Raji (cell line): ENCODE data around the gene TGFBR3.

ENCODE experiments used
- POLR2A ChIP-seq: IDR thresholded peaks from 2 replicates; pipeline ENCODE4 v1.6.1; 2011; ENCODE audit warnings: low read depth, low read length, control low read depth; ENCODE audit not compliant: insufficient read depth

The TGFBR3 gene

DNA sequence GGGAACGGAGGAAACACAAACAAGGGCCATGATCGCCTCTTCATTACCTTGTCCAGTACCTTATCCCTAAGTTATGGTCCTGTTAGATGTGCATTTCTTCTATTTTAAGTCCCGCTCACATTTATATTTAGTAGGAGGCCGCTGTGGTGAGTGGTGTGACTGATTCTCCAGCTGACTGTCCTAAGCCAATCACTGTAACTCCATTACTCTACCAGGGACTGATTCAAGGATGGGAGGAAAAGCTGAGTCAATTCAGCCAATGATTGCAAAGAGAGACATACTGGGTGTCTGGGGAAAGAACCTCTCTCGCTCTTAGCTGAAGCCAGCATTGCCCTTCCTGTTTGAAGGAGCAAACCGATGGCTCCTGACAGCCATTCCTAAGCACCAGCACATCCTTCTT is 59.7 kb downstream of the TGFBR3 start:
- TF ChIP-seq POLR2A, result no peak

GRCh38 chr1:91821126-91821868 is 64.7 kb downstream of the TGFBR3 start:
- no peak for TF ChIP-seq POLR2A

DNA sequence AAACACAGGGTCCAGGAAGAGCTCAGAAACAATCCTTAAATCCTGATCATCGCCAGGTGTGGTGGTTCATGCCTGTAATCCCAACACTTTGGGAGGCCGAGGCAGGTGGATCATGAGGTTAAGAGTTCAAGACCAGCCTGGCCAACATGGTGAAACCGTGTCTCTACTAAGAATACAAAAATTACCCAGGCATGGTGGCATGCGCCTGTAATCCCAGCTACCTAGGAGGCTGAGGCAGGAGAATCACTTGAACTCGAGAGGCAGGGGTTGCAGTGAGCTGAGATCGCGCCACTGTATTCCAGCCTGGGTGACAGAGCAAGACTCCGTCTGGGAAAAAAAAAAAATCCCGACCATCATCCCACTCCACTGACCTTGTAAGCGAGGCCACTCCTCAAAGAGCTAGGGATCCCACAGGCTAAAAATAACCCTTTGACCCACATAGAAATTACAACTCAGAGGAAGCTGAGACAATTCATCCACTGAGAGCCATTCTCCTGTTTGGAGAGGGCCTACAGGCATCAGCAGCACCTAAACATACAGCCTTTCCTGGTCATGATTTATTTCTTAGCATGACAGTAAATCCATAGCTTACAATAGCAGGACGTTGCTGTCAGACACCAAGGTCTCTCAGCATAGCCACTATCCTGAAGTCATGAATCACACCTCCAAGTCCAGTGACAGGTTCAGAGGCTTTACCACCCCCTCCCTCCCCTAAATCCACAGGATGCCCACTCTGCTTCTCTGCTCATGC is 66.7 kb downstream of the TGFBR3 start:
- TF ChIP-seq POLR2A, result no peak

DNA sequence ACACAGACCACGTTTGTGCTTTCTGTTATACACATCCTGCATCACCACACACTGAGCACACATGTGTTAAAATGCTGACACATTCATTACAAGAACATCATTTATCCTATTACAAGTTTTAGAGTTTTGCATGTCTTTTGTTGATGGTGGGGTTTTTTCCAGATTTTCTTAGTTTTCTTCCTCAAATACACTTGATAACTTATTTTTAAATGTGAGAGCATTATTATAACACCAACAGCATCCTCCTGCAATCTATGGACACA is 67.3 kb downstream of the TGFBR3 start:
- no peak for TF ChIP-seq POLR2A

DNA sequence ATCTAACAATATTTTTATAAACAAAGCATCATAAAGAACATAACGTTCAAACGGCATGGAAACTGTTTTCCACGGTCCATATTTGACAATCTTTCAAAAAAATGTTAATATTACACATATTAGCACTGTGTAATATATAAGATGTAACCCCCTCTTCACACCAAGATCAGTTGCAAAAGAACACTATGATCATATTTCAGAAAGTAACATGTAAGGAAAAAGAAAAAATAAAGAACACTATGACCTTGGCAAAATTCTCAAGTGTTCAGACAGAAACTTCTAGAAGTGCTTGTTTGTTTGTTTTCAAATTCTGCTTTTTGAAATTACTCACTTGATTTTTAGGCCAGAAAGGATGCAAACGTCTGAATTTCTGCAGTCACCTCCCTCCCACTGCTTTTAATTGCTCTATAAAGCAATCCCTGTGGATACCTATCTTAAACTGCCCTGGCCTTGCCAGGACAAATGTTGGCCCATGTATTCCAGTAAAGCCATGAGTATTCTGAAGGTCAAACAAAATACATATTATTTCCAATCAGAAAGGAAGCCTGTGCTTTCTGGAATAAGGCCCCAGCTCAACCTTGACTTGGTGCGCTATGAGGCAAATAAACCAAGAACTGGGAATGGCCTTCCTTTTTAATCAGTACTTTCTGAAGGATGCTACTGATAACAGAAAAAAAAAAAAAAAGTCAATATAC is 68.6 kb downstream of the TGFBR3 start:
- TF ChIP-seq POLR2A, result no peak

GRCh38 chr1:91816031-91816430 is 69.9 kb downstream of the TGFBR3 start:
- TF ChIP-seq POLR2A, result no peak

DNA sequence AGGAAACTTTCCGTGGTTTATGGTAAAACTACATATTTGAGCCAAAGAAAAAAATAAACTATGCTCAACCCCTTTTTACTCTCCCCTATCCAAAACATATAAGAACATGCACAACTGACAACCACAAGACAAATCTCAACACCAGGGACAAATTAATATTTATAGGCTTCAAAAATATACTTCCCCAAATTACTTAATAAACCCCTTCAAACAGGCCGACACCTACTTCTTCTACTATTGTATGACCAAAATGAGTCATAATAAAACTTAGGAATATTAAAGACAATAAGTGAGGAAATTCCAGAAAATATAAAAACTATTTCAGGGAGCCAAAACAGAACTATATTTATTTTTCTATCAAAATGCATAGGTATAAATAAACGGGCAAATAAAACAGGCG is 71.5 kb downstream of the TGFBR3 start:
- no peak for TF ChIP-seq POLR2A

- no peak for TF ChIP-seq POLR2A
Measured at GRCh38 chr1:91813813-91814212, 72.1 kb downstream of the TGFBR3 start.

- no peak for TF ChIP-seq POLR2A
Measured at GRCh38 chr1:91811363-91812025, 74.5 kb downstream of the TGFBR3 start.

- no peak for TF ChIP-seq POLR2A
Measured at GRCh38 chr1:91809317-91809716, 76.6 kb downstream of the TGFBR3 start.

DNA sequence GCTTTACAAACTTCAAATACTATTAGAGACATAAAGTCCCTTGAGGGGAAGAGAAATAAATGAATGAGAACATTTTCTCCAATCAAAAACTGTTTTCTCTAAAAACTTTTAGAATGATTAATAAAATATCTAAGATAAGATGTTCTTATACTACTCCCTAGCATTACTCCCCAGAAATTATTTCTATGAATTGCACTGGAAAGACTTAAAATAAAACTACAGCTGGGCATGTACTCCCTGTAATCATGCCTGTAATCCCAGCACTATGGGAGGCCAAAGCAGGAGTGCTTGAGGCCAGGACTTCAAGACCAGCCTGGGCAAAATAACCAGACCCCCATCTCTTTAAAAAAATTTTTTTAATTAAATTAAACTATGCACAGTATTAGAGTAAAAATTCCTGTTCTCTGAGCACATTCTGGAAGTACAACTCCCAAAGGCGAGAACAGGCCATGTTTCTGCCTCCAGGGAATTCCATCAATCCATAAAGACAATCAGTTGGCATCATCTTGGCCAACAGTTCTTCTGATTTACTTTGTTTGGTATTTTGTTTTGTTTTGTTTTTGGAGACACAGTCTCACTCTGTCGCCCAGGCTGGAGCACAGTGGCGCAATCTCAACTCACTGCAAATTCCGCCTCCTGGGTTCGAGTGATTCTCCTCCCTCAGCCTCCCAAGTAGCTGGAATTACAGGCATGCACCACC is 77.9 kb downstream of the TGFBR3 start:
- no peak for TF ChIP-seq POLR2A

- TF ChIP-seq POLR2A, result no peak
Measured at GRCh38 chr1:91806769-91807700, 78.9 kb downstream of the TGFBR3 start.

DNA sequence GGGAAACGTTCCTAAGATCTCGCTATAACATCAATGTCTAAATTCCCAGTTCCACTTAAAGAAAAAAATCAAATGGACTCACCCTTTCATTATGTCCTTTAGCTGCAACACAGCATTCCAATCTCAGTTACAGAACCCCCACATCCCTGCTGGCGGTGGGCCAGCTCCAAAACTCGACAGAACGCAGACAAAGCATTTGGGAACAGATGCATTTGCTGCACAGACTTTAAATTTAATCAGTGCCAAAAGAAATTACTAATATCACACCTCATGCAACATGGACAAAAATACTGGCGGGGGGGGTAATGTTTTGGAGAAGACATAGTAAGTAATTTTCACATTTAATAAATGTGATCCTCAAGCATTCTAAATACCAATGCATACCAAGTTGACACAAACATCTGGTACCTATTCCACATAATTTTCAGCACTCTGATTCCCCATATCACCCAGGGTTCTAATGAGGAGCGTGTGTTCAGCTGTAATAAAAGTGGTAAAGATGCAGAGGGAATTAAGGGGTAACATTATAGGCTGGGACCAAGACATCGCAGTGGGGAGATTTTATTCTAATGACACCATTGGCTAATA is 79.7 kb downstream of the TGFBR3 start:
- no peak for TF ChIP-seq POLR2A

DNA sequence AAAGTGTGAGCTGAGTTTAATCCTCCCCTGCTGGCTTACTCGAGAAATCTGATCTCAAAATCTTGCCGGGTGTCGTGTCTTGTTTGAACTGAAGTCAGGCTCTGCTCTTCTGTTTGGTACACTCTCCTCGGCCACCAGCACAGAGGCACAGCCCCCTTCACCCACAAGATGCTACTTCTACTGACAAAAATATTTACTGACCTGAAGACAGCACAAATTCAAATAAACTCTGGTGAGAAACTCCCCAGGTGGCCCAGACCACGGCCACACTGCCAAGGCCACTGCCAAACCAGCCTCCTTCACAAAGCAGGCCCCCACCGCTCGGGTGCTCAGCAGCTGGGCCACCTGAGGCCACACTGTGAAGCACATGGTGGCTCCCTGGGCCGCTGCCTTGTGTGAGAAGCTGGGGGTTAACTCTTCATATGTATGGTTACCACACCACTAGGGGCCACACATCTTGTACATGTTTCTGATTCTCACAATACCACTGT is 80.6 kb downstream of the TGFBR3 start:
- TF ChIP-seq POLR2A, result no peak

DNA sequence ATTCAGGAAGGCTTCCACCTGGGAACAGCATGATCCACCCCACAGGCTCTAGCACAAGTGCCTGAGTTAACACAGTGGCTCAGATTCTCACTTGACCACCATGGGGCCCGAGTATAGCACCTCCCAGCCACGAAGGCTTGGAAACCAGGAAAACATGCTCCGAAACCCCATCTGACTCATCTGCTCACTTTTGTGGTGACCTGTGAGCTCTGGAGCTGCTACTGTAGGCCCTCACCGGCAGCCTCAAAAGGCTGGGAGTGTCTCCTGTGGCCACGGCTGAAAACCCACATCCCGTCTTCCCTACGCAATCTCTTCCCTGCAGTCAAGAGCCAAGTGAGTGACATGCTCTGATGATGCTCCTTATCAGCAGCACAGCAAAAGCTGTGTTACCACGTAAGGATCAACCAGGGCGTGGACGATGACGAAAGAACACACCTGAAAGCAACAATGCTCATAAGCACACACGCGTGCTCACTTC is 81.4 kb downstream of the TGFBR3 start:
- no peak for TF ChIP-seq POLR2A
